ENCODE data around the gene ST6GALNAC5. TPM values are rescaled to one million over a fixed set of nuclear protein-coding genes. Genes with fewer than 3 reads are reported as not detected.

ST6GALNAC5 gene
- total RNA-seq, 6 donors from 2014 or later, result 18.9 to 54.9 (median 28.0) TPM

- H3K27me3 ChIP-seq, result no peaks in the 10 kb centered on the region
These were observed 38.8 kb downstream of the ST6GALNAC5 start for GRCh38 chr1:76905876-76906595.

GRCh38 chr1:76909311-76909710 lies 42.0 kb downstream of the ST6GALNAC5 start:
- Histone ChIP-seq H3K27ac (no peak overlapping the region), H3K9me3 (no peaks in the 10 kb centered on the region), H3K4me1 (peaks cover 0 to 4% (median 0%) of the 10 kb centered on the region in 4 donors), H3K4me3 (no peak overlapping the region), H3K27me3 (no peaks in the 10 kb centered on the region), H3K36me3 (no peaks in the 10 kb centered on the region)
- no peak for ATAC-seq (ENCODE audit: low FRiP score in 2 of 2)
- WGBS, 2 donors, result 80 to 93% methylated on average over 1 of the region's 1 CpG
- DNase-seq, result no peak
- TF ChIP-seq EP300 (IDR thresholded peaks at IDR 0.05) (no peak), POLR2AphosphoS5 (IDR thresholded peaks at IDR 0.05) (no peak), POLR2A (IDR thresholded peaks at IDR 0.05) (no peak), CTCF (IDR thresholded peaks at IDR 0.05) (no peak)

More at GRCh38 chr1:76905876-76906595, 38.8 kb downstream of the ST6GALNAC5 start:
- DNase-seq (no peak), ATAC-seq (ENCODE audit: low FRiP score in 2 of 2) (no peak)
- no peak overlapping the region for H3K4me3 ChIP-seq
- no peak overlapping the region for H3K27ac ChIP-seq
- H3K36me3 ChIP-seq, result no peaks in the 10 kb centered on the region
- TF ChIP-seq POLR2A (IDR thresholded peaks at IDR 0.05) (no peak), EP300 (IDR thresholded peaks at IDR 0.05) (no peak), CTCF (IDR thresholded peaks at IDR 0.05) (no peak), POLR2AphosphoS5 (IDR thresholded peaks at IDR 0.05) (no peak)
- H3K9me3 ChIP-seq, result no peaks in the 10 kb centered on the region
- 68 to 70% methylated on average over 4 of the region's 4 CpGs for WGBS, 2 donors
- peaks cover 0 to 4% (median 0%) of the 10 kb centered on the region in 4 donors for H3K4me1 ChIP-seq

GRCh38 chr1:76919085-76919484 lies 51.8 kb downstream of the ST6GALNAC5 start:
- no peak for ATAC-seq (ENCODE audit: low FRiP score in 2 of 2)
- 58 to 66% methylated on average over 6 of the region's 6 CpGs for WGBS, 2 donors

GRCh38 chr1:76921590-76921989 lies 54.3 kb downstream of the ST6GALNAC5 start:
- 72 to 76% methylated on average over 3 of the region's 3 CpGs for WGBS, 2 donors
- TF ChIP-seq POLR2A (IDR thresholded peaks at IDR 0.05) (no peak), EP300 (IDR thresholded peaks at IDR 0.05) (no peak), CTCF (IDR thresholded peaks at IDR 0.05) (no peak), POLR2AphosphoS5 (IDR thresholded peaks at IDR 0.05) (no peak)
- no peaks in the 10 kb centered on the region for H3K9me3 ChIP-seq
- no peaks in the 10 kb centered on the region for H3K36me3 ChIP-seq
- H3K27me3 ChIP-seq, result no peaks in the 10 kb centered on the region
- no peaks in the 10 kb centered on the region for H3K4me1 ChIP-seq
- ATAC-seq (ENCODE audit: low FRiP score in 2 of 2) (no peak), DNase-seq (no peak)
- no peak overlapping the region for H3K27ac ChIP-seq
- no peak overlapping the region for H3K4me3 ChIP-seq

More at GRCh38 chr1:76919085-76919484, 51.8 kb downstream of the ST6GALNAC5 start:
- H3K36me3 ChIP-seq, result no peaks in the 10 kb centered on the region
- no peaks in the 10 kb centered on the region for H3K27me3 ChIP-seq
- TF ChIP-seq CTCF (IDR thresholded peaks at IDR 0.05), result no peak
- no peak for TF ChIP-seq EP300 (IDR thresholded peaks at IDR 0.05)
- no peak for TF ChIP-seq POLR2A (IDR thresholded peaks at IDR 0.05)
- TF ChIP-seq POLR2AphosphoS5 (IDR thresholded peaks at IDR 0.05), result no peak
- no peak overlapping the region for H3K27ac ChIP-seq
- no peak overlapping the region for H3K4me3 ChIP-seq
- H3K4me1 ChIP-seq, result no peaks in the 10 kb centered on the region
- no peaks in the 10 kb centered on the region for H3K9me3 ChIP-seq
- no peak for DNase-seq

GRCh38 chr1:76925825-76926224 lies 58.5 kb downstream of the ST6GALNAC5 start:
- H3K4me3 ChIP-seq, result no peak overlapping the region
- H3K36me3 ChIP-seq, result no peaks in the 10 kb centered on the region
- 71 to 86% methylated on average over 3 of the region's 3 CpGs for WGBS, 2 donors
- no peak for TF ChIP-seq POLR2A (IDR thresholded peaks at IDR 0.05)
- no peak for TF ChIP-seq POLR2AphosphoS5 (IDR thresholded peaks at IDR 0.05)
- TF ChIP-seq EP300 (IDR thresholded peaks at IDR 0.05), result no peak
- no peak for TF ChIP-seq CTCF (IDR thresholded peaks at IDR 0.05)
- no peaks in the 10 kb centered on the region for H3K4me1 ChIP-seq
- H3K9me3 ChIP-seq, result no peaks in the 10 kb centered on the region
- no peaks in the 10 kb centered on the region for H3K27me3 ChIP-seq
- ATAC-seq (ENCODE audit: low FRiP score in 2 of 2) (no peak), DNase-seq (no peak)
- no peak overlapping the region for H3K27ac ChIP-seq
